Retinal pigment epithelial cell (primary cell): Measurements from ENCODE around the gene UVRAG.
A peak's percentile ranks its signal among the peaks of the same experiment; 100 is the strongest.

Experiments
- DNase-seq: peaks from one replicate; pipeline ENCODE4 v3.0.0-alpha.2; 2010; ENCODE audit warnings: low read depth
- H3K4me3 ChIP-seq: 2 replicates; pipeline ENCODE4 v1.5.1; 2011; ENCODE audit warnings: mild to moderate bottlenecking, low read length, control low read depth, moderate library complexity
- TF ChIP-seq, protein P1 (sequence below): conservative IDR thresholded peaks from 2 replicates; pipeline ENCODE4 v1.5.1; 2011; ENCODE audit warnings: low read depth, low read length, control low read depth, inconsistent platforms

The UVRAG gene

DNA sequence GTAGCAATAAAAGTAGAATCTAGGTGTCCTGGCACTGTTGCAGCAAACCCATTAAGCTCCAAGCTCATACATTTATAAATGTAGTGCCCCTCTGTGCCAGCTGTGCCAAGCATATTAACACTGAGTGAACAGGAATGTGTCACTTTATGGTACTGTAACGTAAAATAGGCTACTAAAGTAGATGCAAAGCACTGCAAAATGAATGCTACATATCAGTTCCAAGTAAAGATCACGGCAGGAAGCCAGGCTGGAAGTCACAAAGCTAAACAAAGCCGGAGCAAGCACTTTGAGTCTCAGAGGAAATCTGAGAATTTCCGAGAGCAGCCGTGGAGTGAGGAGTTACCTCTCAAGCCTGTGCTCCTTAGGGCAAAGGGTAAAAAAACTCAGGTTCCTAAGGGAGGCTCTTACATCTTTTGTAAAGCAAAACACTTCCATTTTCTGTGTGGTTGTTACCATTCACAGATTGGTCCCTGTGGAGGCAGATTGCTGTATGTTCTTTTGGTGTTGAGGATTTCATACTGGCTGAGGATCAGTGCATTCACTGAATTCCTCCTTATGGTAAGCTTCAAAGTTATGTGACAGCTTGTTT, 305.6 kb downstream of the UVRAG start:
- TF ChIP-seq, protein P1, sequence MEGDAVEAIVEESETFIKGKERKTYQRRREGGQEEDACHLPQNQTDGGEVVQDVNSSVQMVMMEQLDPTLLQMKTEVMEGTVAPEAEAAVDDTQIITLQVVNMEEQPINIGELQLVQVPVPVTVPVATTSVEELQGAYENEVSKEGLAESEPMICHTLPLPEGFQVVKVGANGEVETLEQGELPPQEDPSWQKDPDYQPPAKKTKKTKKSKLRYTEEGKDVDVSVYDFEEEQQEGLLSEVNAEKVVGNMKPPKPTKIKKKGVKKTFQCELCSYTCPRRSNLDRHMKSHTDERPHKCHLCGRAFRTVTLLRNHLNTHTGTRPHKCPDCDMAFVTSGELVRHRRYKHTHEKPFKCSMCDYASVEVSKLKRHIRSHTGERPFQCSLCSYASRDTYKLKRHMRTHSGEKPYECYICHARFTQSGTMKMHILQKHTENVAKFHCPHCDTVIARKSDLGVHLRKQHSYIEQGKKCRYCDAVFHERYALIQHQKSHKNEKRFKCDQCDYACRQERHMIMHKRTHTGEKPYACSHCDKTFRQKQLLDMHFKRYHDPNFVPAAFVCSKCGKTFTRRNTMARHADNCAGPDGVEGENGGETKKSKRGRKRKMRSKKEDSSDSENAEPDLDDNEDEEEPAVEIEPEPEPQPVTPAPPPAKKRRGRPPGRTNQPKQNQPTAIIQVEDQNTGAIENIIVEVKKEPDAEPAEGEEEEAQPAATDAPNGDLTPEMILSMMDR, result no peak
- H3K4me3 ChIP-seq, result peak overlapping the region; percentile 15
- DNase-seq, result peak; percentile 78

DNA sequence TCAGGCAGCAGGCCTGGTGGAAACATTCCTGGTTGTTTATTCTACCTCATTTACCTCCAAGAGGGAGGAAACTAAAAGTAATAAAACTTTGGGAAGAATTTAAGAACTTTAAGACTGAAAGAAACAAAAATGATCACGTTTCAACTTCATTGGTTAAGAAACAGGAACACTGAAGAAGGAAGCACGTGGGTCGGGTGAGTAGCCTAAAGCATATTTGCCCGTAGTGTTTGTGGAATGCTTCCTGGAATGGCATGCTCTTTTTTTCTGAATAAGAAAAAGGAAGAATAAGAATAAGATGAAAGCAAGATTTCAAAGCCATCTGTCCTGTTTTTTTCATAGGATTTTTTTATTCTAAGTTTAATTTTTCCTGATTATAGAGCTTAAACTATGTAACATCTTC, 308.2 kb downstream of the UVRAG start:
- no peak overlapping the region for H3K4me3 ChIP-seq
- no peak for DNase-seq
- TF ChIP-seq, protein P1, result no peak

DNA sequence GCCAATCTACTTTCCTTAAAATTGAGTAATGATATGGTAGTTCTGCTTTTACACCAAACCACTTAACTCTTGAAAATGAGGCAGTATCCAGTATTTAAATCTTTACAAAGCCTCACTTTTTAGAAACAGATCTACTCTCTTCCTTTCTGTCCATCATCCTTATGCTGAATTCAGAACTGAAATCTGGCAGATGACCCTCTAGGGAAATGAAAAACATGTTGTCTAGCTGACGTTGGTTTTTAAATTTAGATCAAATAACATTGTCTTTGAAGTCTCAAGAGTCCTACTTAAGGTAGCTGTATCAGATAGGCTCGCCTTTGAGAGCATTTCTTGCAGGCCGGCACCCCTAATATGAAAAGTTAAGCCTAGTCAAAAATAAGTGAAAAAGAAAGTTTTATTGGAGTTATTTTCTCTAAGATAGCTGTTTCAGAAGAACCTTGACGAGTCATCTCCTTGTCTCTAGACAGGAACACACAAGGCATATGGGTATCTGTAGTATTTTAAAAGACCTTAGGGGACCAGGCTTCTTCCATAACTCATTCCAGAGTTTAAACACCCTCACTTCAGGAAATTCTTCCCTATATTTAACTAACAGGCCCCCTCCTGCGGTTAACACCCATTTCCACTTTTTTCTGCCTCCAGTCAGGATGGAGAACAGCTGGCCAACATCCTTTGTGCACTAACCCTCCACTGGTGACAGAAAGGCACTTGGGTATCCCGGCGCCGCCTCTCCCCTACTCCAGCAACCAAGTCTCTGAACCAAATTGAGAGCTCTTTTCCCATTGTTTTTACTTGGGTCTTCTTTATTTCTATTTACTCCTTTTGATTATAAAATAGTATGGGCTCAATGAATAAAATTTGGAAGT, 310.1 kb downstream of the UVRAG start:
- H3K4me3 ChIP-seq, result no peak overlapping the region
- TF ChIP-seq, protein P1, result no peak
- DNase-seq, result no peak

DNA sequence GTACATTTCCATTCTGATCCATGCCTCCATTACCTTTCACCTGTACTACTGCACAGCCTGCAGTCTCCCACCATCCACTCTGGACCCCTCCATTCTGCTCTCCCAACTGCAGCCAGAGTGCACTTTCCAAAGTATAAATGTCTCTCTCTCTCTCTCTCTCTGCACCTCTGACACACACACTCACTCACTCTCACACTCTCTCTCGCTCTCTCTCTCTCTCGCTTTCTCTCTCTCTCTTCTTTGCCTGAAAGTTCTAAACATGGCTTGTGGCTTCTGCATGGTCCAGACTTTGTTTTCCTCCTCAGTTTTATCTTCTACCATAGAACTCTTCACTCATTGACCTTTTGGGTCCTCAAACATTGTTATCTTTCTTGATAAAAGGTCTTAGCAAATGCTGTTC, 314.7 kb downstream of the UVRAG start:
- TF ChIP-seq, protein P1, result no peak
- DNase-seq, result no peak
- no peak overlapping the region for H3K4me3 ChIP-seq

DNA sequence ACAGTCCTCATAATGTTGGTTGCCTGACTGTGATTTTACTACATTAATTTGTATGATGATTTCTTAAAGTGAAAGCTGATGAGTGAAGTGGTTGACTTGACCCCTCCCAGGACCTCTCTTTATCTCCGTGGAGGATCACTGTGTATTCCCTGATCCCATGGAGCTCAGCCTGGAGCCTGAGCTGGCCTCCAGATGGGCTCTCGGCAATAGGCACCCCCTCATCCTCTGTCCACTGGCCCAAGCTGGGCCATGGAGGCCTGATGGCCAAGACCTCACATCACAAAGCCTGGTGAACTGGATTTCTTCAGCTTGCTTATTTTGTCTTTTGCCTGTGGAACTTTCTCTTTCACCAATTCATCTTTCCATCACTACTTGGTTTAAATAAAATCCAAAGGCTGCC, 316.1 kb downstream of the UVRAG start:
- no peak for DNase-seq
- H3K4me3 ChIP-seq, result no peak overlapping the region
- TF ChIP-seq, protein P1, result no peak

DNA sequence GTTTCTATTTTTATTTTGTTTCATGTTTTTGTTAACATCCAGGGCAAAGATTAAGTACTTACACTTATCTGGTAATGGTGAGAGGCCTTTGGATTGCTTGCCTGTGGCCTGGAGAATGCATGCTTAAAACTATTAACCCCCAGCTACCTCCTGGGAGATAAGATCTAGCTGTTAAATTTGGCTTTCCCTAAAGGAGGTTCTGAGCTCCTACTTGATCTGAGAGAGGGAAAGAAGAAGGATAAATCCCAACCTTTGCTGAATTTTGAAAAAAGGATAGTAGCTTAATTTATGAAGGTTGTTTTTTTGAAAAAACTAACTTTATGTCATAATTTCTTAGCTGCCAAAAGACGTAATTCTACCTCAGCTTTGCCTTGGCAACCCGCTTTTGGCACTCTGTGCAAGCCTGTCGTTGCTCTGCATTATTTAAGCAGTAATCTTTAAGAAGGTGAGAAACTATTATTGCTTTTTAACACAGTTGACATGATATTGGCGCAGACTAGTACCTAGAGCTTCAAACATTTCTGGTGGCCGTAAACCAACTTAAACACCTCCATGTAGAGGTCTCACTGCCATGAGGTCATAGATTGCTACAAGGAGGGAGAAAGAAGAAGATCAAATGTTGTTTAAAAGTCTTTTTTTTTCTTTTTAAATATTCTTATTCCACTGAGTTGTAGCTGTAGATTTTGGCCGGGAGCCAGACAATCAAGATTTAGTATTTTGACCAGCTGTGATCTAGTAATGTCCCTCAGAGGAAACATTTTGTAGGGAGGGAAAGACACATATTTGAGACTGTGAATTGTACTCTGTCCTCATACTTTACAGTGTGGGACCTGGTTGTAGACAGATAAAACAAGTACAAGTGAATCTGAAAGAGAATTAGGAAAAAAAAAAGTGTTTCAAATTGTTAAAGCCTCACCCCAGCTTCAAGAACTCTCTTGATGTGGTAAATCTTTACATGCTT, 316.9 kb downstream of the UVRAG start:
- TF ChIP-seq, protein P1, result no peak
- peak; percentile 31 for DNase-seq
- no peak overlapping the region for H3K4me3 ChIP-seq
